ENCODE data around the gene NHSL2. TPM values are rescaled to one million over a fixed set of nuclear protein-coding genes. Genes with fewer than 3 reads are reported as not detected.
A peak's percentile ranks its signal among the peaks of the same experiment; 100 is the strongest.

The NHSL2 gene
- polyA plus RNA-seq, 1 of the 3 experiments (the other 2 are of a cell fraction) = 0.61 TPM

DNA sequence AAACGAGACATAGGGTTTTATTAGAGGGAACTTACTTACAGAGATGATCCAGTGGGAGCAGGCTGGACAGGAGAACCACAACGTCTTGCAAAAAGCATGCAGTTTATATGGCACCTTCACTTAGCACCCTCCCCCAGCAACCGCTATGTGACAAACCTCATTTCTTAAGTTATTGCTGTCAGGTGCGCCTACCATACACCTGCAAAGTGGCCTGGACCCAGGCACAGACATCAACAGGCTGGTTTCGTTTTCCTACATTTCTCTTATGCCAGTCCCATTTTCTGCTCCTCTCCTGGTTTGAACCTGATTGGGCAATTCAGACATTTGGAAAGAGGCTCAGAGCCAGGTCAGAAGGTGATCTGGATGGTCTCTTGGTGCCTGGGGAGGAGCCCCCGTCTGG, 202.8 kb downstream of the NHSL2 start:
- no peaks in the 10 kb centered on the region for H3K36me3 ChIP-seq (replicated peaks in 1 of 2; ENCODE audit: control insufficient read depth in 1 of 2, insufficient read depth in 2 of 2, low read length in 1 of 2)
- no peak for TF ChIP-seq RAD21 (IDR thresholded peaks at IDR 0.05; ENCODE audit: low read length)
- TF ChIP-seq, protein P1, sequence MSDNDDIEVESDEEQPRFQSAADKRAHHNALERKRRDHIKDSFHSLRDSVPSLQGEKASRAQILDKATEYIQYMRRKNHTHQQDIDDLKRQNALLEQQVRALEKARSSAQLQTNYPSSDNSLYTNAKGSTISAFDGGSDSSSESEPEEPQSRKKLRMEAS (IDR thresholded peaks at IDR 0.05; ENCODE audit: low read depth) = no peak
- TF ChIP-seq EP300 (IDR thresholded peaks at IDR 0.05; ENCODE audit: borderline replicate concordance in 1 of 2, low read depth in 1 of 2, low read length in 1 of 2) = no peak
- no peak for TF ChIP-seq EZH2phosphoT487 (IDR thresholded peaks at IDR 0.05; ENCODE audit: borderline replicate concordance, low read depth)
- TF ChIP-seq TEAD4 (IDR thresholded peaks at IDR 0.05; ENCODE audit: borderline replicate concordance, insufficient read depth) = no peak
- no peak for TF ChIP-seq POLR2AphosphoS5 (IDR thresholded peaks at IDR 0.05; ENCODE audit: low read depth, low read length)
- TF ChIP-seq RXRA (IDR thresholded peaks at IDR 0.05; ENCODE audit: borderline replicate concordance, low read depth) = no peak
- no peak for TF ChIP-seq GABPA (IDR thresholded peaks at IDR 0.05; ENCODE audit: low read depth)
- TF ChIP-seq RCOR1 (IDR thresholded peaks at IDR 0.05; ENCODE audit: low read length) = no peak
- no peak for TF ChIP-seq PBX3 (IDR thresholded peaks at IDR 0.05)
- TF ChIP-seq REST (IDR thresholded peaks at IDR 0.05; ENCODE audit: low read depth, low read length) = no peak
- TF ChIP-seq, protein P2, sequence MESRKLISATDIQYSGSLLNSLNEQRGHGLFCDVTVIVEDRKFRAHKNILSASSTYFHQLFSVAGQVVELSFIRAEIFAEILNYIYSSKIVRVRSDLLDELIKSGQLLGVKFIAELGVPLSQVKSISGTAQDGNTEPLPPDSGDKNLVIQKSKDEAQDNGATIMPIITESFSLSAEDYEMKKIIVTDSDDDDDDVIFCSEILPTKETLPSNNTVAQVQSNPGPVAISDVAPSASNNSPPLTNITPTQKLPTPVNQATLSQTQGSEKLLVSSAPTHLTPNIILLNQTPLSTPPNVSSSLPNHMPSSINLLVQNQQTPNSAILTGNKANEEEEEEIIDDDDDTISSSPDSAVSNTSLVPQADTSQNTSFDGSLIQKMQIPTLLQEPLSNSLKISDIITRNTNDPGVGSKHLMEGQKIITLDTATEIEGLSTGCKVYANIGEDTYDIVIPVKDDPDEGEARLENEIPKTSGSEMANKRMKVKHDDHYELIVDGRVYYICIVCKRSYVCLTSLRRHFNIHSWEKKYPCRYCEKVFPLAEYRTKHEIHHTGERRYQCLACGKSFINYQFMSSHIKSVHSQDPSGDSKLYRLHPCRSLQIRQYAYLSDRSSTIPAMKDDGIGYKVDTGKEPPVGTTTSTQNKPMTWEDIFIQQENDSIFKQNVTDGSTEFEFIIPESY (IDR thresholded peaks at IDR 0.05; ENCODE audit: borderline replicate concordance, low read depth) = no peak
- no peak for TF ChIP-seq FOSL2 (IDR thresholded peaks at IDR 0.05; ENCODE audit: borderline replicate concordance, low read depth)
- TF ChIP-seq, protein P3, sequence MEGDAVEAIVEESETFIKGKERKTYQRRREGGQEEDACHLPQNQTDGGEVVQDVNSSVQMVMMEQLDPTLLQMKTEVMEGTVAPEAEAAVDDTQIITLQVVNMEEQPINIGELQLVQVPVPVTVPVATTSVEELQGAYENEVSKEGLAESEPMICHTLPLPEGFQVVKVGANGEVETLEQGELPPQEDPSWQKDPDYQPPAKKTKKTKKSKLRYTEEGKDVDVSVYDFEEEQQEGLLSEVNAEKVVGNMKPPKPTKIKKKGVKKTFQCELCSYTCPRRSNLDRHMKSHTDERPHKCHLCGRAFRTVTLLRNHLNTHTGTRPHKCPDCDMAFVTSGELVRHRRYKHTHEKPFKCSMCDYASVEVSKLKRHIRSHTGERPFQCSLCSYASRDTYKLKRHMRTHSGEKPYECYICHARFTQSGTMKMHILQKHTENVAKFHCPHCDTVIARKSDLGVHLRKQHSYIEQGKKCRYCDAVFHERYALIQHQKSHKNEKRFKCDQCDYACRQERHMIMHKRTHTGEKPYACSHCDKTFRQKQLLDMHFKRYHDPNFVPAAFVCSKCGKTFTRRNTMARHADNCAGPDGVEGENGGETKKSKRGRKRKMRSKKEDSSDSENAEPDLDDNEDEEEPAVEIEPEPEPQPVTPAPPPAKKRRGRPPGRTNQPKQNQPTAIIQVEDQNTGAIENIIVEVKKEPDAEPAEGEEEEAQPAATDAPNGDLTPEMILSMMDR (IDR thresholded peaks at IDR 0.05) = no peak
- no peak for TF ChIP-seq TCF12 (IDR thresholded peaks at IDR 0.05)
- no peaks in the 10 kb centered on the region for H4K20me1 ChIP-seq (ENCODE audit: insufficient read depth)
- H3K9ac ChIP-seq = no peak overlapping the region
- no peak overlapping the region for H3K4me3 ChIP-seq (ENCODE audit: low read depth in 2 of 2, low read length in 1 of 2)
- H3F3A ChIP-seq (replicated peaks; ENCODE audit: insufficient read depth) = no peaks in the 10 kb centered on the region
- H3K9me2 ChIP-seq = no peaks in the 10 kb centered on the region
- H3K27me3 ChIP-seq (ENCODE audit: insufficient read depth) = no peaks in the 10 kb centered on the region; the same call in 1 of the 2 replicates
- ChIA-PET POLR2A (no interaction called here), CTCF (interaction anchor here (0.6 kb wide), 1 partner anchor 13 kb away, joined by 3 read pairs; no protein-coding TSS in a partner anchor)
- H2AFZ ChIP-seq (ENCODE audit: low read depth) = no peak overlapping the region
- peak overlapping the region in 1 of 2 experiments; percentile 88; a peak in 2 of 4 replicates for H3K27ac ChIP-seq (ENCODE audit: low read depth in 2 of 2, low read length in 1 of 2)
- DNase-seq = no peak
- H3K4me1 ChIP-seq (ENCODE audit: control insufficient read depth in 1 of 2, insufficient read depth in 2 of 2, low read depth in 1 of 2, low read length in 1 of 2) = peaks cover 0 to 35% of the 10 kb centered on the region in 2 experiments; a peak in 2 of 4 replicates
- no peaks in the 10 kb centered on the region for H3K9me3 ChIP-seq
- no peak overlapping the region for H3K4me2 ChIP-seq
- no peaks in the 10 kb centered on the region for H3K79me2 ChIP-seq (ENCODE audit: insufficient read depth)
- 46% methylated on average over 6 of the region's 6 CpGs for WGBS (ENCODE audit: low lambda C conversion rate)
